HG02970 (cell line): Measurements from ENCODE around the gene FRMPD4.

Experiments used
- ATAC-seq: cut with Tn5 transposase; IDR thresholded peaks from one replicate; pipeline ENCODE4 v1.9.1; 2021; ENCODE audit warnings: mild to moderate bottlenecking, moderate library complexity, moderate number of reproducible peaks; ENCODE audit not compliant: unreplicated experiment, low FRiP score

Gene FRMPD4

DNA sequence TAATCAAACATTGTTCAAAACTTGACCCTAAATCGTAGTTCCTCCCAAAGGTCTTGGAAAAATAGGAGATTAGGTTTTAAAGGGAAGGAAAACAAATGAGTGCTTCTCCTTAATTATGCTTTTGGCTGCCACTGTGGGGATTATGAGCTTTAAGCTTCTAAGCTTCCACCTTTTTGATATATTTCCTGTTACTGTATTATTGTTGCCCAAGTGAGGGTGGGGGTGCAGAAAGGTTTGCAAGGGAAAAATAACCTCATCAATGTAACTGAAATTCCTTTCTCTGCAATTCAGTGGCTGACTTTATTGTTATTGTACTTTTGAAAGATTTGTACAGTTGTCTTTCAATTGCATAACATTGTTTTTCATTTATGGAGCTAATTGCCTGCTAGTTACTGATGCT lies 285.1 kb downstream of the FRMPD4 start:
- no peak for ATAC-seq

DNA sequence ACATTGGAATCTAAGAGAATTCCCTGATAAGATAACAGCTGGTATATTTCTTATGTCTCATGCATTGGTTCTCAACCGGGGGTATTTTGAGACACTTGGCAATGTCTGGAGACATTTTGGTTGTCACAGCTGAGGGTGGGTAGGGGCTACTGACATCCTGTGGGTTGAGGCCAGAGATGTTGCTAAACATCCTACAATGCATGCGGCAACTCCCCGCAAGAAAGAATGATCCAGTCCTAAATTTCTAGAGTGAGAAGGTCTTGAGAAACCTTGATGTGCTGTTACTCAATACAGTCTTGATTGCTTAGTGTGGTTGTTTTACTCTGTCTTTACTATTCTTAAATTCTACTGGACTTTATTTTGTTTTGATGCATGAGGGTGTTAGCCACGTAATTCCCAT lies 287.2 kb downstream of the FRMPD4 start:
- ATAC-seq = no peak

DNA sequence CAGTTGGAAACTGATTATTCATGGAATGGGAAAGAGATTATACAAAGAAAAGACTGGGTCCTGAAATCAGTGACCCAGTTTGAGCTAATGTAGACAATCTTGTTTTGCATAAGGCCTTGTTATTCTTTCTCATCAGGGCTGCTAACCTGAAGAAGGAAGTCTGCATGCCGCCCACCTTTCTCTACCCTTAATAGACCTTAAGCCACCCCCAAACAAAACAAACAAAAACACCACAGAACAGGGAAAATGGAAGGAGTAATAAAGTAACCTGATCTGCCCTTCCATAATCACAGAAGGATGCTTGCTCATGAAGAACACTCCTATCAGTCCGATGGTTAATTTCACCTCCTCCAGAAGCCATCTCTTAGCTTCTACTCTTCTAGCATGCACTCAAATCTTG lies 288.1 kb downstream of the FRMPD4 start:
- ATAC-seq = no peak

DNA sequence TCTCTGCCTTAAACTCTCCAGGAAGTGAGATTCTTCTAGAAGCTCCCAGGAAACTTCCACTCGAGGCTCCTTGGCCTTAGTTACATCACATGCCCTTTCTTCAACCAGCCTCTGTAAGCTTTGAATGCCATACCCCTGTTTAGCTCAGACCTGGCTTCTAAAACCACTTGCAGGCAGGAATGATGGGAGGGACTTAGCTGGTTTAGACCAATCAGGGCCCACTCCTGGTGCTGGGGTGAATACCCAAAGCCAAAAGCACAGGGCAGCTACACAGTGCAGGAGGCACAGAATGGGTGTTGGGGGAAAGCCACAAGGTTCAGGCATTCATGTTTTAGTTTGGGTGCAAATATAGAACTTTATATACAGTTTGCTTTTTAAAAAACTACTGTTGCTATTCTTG lies 296.2 kb downstream of the FRMPD4 start:
- ATAC-seq = no peak

DNA sequence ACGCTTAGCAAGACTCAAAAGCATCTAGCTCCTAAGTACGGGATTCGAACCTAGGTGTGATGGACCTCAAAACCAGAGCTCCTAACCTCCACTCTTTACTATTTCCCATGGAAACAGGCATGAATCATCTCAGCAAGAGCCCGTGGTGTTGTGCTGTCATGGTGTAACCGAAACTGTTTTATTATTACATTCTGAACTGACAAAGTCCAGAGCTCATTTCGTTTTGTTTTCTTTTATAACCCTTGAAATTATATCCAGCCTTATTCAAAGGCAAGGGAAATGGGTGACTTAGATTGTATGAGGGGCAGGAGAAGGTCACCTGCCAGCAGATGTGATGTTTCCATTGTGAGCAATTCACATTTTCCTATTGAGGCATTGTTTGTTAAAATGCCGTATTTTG lies 301.1 kb downstream of the FRMPD4 start:
- no peak for ATAC-seq

DNA sequence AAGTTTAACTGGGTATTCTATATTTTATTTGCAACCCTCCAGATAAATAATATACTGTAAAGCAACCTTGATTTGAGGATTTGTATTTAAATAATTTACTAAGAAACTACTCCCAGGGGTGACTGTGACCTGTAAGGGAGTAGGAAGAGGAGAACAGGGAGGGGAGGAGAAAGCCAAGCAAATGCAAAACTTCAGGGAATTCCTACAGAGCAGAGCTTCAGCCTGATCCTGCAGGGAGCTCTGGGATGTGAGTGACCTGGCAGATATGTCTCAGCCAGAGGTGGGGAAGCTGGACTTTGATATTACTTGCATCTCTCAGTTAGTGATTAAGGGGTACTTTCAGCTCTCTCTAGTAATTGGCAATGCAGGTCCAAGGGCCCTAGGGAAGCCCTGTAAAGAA lies 302.0 kb downstream of the FRMPD4 start:
- no peak for ATAC-seq

DNA sequence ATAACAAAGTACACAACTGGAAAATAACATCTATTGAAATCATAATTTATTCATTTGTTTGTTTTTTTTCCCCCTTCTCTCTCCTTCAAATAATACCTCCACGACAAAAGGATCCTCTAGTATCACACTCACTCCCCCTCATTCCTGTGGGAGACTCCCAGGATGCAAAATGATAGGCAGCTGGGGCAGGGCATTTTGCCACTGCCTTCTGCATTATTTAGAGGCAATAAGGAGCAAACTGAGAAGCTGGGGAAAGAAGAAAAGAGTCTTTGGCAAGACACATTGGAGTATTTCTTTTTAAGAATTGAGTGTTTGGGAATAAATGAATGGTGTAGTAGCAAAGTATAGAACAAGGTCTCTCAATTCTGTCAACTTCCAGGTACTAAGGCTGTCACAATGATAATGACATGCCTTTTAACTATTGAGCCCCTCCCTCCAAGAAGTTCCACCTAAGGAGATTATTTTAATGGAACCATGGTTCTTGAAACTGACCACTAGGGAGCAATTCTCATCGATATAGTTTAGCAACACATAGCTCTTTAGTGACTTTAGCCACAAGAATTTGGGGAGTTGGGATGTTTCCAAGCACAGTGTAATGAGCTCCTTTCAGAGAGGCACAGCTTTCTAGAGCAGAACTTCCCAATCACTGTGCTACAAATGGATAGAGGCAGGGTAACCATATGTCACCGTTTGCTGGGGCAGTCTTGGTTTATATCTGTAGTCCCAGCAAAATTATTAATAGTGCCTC lies 303.3 kb downstream of the FRMPD4 start:
- ATAC-seq = no peak

DNA sequence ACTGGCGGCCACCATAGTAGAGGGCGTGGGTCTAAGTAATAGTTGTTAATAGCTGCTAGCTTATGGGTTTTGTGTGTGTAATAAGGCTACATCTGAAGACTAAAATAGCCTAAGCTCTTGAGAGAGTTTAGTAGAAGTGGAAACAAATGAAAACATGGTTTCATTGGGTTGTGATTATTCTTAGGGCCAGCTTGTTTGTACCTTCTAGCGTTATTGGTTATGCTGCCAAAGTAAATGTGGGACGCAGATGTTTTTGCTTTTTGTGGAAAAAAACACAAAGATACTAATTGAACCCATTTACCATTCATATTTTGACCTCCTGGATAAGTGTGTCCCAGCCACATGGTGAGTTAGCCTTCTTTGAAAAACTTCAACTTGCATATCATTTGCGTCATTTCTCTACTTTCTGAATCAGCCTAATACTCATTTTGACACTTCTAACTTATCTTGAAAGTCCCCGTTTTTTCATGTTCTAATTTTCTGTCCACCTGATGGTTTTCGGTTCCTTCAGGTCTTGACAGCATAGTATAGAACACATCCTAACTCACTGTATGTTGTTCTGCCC lies 305.3 kb downstream of the FRMPD4 start:
- peak; percentile 73 for ATAC-seq

DNA sequence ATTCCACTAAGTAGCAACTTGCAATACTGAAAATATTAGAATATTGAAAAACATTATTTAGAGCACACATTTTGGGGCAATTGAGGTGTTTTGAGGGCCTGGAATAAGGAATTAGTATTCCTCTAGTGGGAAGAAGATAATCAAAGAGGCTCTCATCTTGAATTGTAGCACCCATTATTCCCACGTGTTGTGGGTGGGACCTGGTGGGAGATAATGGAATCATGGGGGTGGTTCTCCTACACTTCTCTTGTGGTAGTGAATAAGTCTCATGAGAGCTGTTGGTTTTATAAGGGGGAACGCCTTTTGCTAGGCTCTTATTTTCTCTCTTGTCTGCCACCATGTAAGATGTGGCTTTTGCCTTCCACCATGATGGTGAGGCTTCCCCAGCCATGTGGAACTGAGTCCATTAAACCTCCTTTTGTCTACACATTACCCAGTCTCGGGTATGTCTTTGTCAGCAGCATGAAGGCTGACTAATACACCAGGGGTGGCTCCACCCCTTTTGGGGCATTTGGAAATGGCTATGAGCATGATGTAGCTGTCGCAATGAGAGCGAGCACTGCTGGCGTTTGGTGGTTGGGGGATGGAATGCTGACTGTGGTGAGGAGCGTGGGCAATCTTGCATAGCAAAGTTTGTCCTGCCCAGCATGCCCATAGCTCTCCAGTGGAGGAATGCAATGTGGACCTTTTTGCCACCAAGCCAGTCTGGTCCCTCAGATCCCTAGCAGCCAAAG lies 308.2 kb downstream of the FRMPD4 start:
- no peak for ATAC-seq

DNA sequence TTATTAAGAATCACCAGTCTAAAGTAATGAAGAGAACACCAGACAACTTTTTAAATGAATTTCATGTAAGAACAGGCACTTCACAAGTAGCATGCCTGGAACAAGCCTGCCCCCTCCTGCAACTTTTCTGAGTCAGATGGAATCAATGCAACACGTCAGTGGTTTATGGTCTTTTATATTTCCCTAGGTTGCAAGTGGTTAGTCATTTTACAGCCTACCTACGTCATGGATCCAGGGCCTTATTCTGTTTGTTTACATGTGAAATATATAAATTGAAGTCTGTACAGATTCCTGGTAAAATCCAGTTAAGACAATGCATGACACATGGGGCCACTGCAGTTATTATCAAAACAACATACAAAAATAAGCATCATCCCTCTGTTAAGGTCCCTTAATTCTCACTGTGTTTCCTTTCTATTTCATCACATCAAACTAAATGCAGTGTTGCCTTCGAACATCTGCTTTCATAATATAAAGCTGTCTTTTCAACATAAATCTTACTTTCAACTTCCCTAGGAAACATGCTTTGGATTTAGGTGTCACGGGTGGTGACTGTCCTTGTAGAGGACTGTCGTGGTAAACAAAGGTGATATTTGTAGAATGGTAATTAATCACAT lies 309.3 kb downstream of the FRMPD4 start:
- no peak for ATAC-seq

DNA sequence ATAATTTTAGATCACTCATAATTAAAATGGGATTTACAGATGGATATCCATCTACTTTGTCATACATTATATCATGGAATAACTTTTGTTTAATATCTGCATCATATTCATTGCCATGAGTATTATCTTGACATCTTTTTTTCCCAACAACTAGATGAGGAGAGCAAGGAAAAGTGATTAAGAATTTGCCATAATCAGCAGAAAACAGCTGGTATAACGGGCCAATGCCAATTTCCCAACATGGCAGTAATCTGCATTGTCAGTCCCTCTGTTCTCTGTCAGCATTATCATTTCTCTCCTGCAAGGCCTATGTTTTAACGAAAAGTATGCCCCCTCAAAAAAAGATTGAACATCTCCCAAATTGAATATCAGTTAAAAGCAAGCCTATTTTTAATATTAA lies 314.0 kb downstream of the FRMPD4 start:
- ATAC-seq = no peak

DNA sequence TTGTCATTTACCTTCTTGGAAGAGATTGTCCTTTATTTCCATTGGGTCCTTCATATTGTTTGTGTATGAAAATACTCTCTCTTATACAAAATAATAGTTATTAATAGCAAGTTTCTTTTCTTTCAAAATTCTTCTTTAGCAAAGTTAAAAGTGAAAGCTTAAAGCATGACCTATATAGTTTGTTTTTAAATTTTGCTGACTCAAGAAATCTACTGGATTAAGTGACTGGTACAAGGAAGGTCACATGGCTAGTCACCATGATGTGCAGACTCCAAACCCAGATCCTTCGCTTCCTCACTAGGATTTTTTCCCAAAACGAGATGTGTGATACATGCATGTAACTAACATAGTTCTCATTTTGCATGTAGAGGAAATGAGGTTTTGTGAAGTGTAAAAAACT lies 322.7 kb downstream of the FRMPD4 start:
- no peak for ATAC-seq

DNA sequence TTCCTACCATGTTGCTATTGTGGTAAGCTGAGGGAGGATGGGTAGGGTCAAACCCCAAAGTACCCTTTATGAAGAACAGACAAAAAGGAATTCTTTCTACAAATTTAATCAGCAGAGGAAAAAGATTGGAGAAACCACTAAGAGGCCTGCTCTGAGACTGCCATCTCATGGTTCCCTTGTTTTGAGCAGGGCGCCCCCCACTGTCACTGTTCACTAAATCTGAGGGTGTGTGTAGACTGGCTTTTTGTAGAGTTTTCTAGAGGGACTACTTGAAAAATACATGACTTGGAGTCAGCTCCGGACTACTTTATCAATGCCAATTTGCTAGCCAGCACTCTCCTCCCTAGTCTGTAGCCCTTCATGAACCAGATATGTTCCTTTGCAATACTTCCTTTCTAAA lies 324.8 kb downstream of the FRMPD4 start:
- no peak for ATAC-seq

DNA sequence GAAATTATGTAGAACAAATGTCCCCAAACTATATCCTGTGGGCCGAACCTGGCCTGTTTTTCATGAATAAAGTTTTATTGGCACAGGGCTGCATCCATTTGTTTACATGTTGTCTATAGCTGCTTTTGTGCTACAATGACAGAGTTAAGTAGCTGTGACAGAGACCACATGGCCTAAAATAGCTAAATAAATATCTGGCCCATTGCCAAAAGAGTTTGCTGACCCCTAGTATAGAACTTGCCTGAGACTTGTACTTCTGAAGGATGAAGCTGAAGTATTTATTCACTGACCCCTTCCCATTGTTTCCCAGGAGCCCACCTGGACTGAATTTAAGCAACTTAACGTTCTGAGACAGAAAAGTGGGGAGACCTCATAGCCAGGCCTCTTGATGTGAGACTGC lies 325.6 kb downstream of the FRMPD4 start:
- no peak for ATAC-seq

DNA sequence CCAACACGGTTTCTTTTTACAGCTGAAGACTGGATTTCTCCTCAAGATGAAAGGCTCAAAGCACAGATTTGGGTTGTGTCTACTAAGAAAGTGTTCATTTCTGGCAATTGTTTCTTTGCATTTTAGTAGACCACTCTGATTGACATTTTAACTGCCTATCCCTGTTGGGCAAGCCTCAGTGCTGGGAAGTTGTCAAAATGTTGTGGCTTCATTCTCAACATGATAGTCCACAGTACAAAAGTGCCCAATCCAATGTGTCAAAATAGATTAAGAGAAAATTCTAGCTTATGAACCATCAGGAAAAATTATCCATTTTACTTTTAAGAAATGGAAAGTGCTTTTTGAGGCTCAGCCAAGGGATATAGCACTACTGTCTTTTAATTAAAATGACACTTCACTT lies 329.0 kb downstream of the FRMPD4 start:
- no peak for ATAC-seq

DNA sequence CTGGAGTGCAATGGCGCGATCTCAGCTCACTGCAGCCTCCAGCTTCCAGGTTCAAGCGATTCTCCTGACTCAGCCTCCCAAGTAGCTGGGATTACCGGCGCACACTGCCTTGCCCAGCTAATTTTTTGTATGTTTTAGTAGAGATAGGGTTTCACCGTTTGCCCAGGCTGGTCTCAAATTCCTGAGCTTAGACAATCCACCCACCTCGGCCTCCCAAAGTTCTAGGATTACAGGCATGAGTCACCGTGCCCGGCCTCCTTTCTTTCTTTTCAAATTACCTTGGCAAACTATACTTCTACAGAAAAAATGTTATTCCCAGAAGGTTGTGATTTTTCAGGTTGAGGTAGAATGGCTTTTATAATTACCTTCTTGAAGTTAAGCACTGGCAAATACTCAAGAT lies 331.0 kb downstream of the FRMPD4 start:
- ATAC-seq = no peak

DNA sequence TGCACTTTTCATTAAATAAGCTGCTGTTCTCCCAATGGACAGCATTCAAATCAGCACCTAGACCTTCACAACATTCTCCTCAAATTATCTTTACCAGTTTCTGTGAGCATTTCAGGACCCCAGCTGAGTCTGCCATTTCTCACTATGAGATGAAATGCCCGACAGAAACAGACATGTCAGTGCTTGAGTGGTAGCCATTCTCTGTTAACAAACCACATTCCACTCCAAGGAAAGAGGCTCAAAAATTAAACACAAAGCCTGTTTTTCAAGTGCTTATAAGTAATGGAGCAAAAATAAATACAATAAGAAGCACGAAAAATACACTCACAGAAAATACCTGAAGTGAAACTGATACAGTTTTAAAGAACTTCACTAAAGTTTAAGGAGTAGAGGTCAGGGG lies 332.8 kb downstream of the FRMPD4 start:
- ATAC-seq = no peak

DNA sequence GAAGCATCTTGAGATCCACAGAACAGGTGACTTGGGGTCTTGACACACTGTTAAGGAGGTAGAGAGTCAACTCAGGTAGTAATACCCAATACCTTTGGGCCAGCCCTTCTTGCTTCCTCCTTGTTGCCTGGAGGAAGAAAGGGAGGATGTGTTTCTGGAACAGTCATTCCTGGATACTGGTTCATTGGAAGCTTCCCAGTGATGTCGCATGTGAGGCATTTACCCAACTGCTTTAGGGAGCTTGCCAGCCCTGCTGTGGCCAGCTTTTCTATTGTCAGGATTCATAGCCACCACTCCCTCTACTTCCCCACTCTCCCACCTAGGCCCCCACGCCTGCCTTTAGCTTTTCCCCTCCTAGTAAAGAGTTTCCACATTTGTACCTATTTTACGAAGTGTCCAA lies 342.7 kb downstream of the FRMPD4 start:
- no peak for ATAC-seq

DNA sequence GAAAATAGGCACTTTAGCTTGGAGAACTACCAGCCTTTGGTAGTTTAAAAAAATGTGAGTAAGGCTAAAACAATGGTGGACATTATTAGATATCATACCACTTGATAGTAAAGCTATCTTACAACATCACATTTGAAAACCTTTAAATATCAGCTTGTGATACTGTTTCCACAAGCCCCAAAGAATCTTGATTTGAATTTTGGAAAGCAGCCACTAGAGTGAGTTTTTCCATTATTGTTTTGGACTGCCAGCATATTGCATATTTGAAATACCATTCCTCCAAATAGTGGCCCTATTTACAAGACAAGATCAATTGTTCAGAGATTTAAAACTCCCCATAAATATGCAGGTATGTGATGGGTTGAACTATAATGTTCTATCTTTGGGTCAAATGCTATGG lies 349.9 kb downstream of the FRMPD4 start:
- ATAC-seq = no peak

DNA sequence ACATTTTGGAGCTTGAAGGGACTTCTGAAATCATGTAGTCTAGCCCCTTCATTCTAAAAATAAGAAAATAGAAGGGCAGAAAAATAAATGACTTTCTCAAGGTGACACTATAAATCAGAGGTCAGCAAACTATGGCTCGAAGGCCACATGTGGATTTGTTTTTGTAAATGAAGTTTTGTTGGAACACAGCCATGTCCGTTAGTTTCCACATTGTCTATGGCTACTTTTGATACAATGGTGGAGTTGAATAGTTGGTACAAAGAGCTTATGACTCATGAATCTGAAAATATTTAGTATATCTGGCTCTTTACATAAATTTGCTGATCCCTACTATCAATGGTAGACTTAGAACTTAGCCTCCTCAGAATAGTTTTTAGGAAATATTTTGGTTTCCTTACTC lies 350.5 kb downstream of the FRMPD4 start:
- no peak for ATAC-seq

DNA sequence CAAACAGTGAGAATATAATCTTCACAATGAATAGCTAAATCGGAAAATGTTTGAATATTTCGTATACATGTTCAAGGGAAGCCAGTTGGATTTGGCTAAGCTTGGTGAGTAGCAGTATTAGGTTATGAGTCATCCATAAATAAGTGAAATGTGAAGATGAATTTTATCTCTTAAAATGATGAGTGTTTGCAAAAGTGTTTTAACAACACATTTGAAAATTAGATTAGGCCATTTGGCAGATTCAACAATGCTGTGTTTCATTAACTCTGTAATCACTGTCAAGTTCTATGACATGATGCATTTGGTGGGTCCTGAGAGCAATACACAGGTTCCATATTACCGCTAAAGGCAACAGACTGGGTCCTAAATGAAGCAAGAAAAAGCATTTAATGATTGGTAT lies 351.1 kb downstream of the FRMPD4 start:
- no peak for ATAC-seq
